PC-3 (cell line): ENCODE data around the gene ENTPD2. TPM values are rescaled to one million over a fixed set of nuclear protein-coding genes. Genes with fewer than 3 reads are reported as not detected.

Experiments used
- ATAC-seq: fragments of 200-7000 bp; cut with Tn5 transposase; 2 replicates; pipeline ENCODE4 v1.9.1; 2020; ENCODE audit warnings: mild to moderate bottlenecking, moderate library complexity
- BruUV-seq: library from RNA; stranded (reverse); fragments of 400-500 nt; replicated peaks from 2 replicates; lab custom pipeline; 2021; lab: Mats Ljungman, UMichigan
- CTCF ChIA-PET: fragments of 300-600 bp; sonication (Branson Sonifier 250); formaldehyde crosslinking; loops from one replicate; lab custom pipeline; 2022; ENCODE audit warnings: antibody characterized with exemption; lab: Charles Lee
- POLR2A ChIA-PET: fragments of 300-600 bp; sonication (Branson Sonifier 250); formaldehyde crosslinking; loops from one replicate; lab custom pipeline; 2022; ENCODE audit warnings: antibody characterized with exemption; ENCODE audit not compliant: unreplicated experiment; lab: Charles Lee
- DNase-seq: peaks from one replicate; pipeline ENCODE4 v3.0.0-alpha.2; 2015
- H2AFZ ChIP-seq: fragments of 300-600 bp; sonication (generic); 2 replicates; pipeline ENCODE4 v1.6.0; 2016; ENCODE audit warnings: antibody characterized with exemption, low read length
- H3F3A ChIP-seq: fragments of 300-600 bp; sonication (generic); one replicate; pipeline ENCODE4 v1.6.0; 2017; ENCODE audit warnings: antibody characterized with exemption, low read length, control low read depth, mild to moderate bottlenecking; ENCODE audit not compliant: unreplicated experiment
- H3K27ac ChIP-seq: fragments of 300-600 bp; sonication (generic); 2 replicates; pipeline ENCODE4 v1.5.1; 2016; ENCODE audit warnings: mild to moderate bottlenecking, low read length
- H3K27me3 ChIP-seq: fragments of 300-600 bp; sonication (generic); 2 replicates; pipeline ENCODE4 v1.6.1; 2016; ENCODE audit warnings: low read length, mixed read lengths
- H3K36me3 ChIP-seq: fragments of 300-600 bp; sonication (generic); 2 replicates; pipeline ENCODE4 v1.6.1; 2016; ENCODE audit warnings: low read depth, mixed run types, low read length, mixed read lengths
- H3K4me1 ChIP-seq: fragments of 300-600 bp; sonication (generic); 2 replicates; pipeline ENCODE4 v1.5.1; 2016; ENCODE audit warnings: low read length; ENCODE audit not compliant: insufficient read depth
- H3K4me2 ChIP-seq: fragments of 300-600 bp; sonication (generic); 2 replicates; pipeline ENCODE4 v1.6.0; 2016; ENCODE audit warnings: low read length
- H3K4me3 ChIP-seq: fragments of 300-600 bp; sonication (generic); 2 replicates; pipeline ENCODE4 v1.5.1; 2016; ENCODE audit warnings: mild to moderate bottlenecking, low read length, mixed read lengths
- H3K79me2 ChIP-seq: fragments of 300-600 bp; sonication (generic); 2 replicates; pipeline ENCODE4 v1.6.1; 2017; ENCODE audit warnings: low read length, mixed read lengths
- H3K9ac ChIP-seq: fragments of 300-600 bp; sonication (generic); 2 replicates; pipeline ENCODE4 v1.6.0; 2016; ENCODE audit warnings: mild to moderate bottlenecking, low read length
- H3K9me2 ChIP-seq: fragments of 300-600 bp; sonication (generic); replicated peaks from 2 replicates; pipeline ENCODE4 v1.6.1; 2016; ENCODE audit warnings: mixed run types, low read length, mixed read lengths
- H3K9me3 ChIP-seq: fragments of 300-600 bp; sonication (generic); 2 replicates; pipeline ENCODE4 v1.6.1; 2016; ENCODE audit warnings: low read length, mixed read lengths
- H4K20me1 ChIP-seq: fragments of 300-600 bp; sonication (generic); 2 replicates; pipeline ENCODE4 v1.6.1; 2016; ENCODE audit warnings: low read length, mixed read lengths
- CTCF ChIP-seq: fragments of 300-600 bp; sonication (generic); conservative IDR thresholded peaks from 2 replicates; pipeline ENCODE4 v1.5.1; 2017; ENCODE audit warnings: antibody characterized with exemption, low read depth, mild to moderate bottlenecking, low read length
- EZH2 ChIP-seq: fragments of 300-600 bp; sonication (generic); IDR thresholded peaks from one replicate; pipeline ENCODE4 v1.6.1; 2017; ENCODE audit warnings: antibody characterized with exemption, mild to moderate bottlenecking, low read length; ENCODE audit not compliant: unreplicated experiment
- EZH2phosphoT487 ChIP-seq: fragments of 300-600 bp; sonication (generic); IDR thresholded peaks from 2 replicates; pipeline ENCODE4 v1.6.1; 2018; ENCODE audit warnings: mild to moderate bottlenecking, antibody characterized with exemption, low read length, borderline replicate concordance
- intact Hi-C: fragments of 100-400 bp; cut with micrococcal nuclease; formaldehyde crosslinking; loops from 2 replicates; pipeline ENCODE4 v1.9.0; 2023
- total RNA-seq: library from RNA; depleted of rRNA; stranded (reverse); fragments of >200 nt; gene quantifications from 2 replicates; pipeline ENCODE4 v1.2.3, GENCODE V29; 2014

Gene ENTPD2
- total RNA-seq, 1 experiment from 2014 or later: 1.3 TPM

GRCh38 chr9:137021979-137022661, 31.7 kb downstream of the ENTPD2 start:
- no peaks in the 10 kb centered on the region for H3K36me3 ChIP-seq
- peaks cover 9% of the 10 kb centered on the region; the same call in 1 of the 2 replicates for H3K79me2 ChIP-seq
- no peaks in the 10 kb centered on the region for H3K27me3 ChIP-seq
- no peaks in the 10 kb centered on the region for H3K9me3 ChIP-seq
- H3K27ac ChIP-seq: no peak overlapping the region
- H3K9me2 ChIP-seq: no peaks in the 10 kb centered on the region
- no peak overlapping the region for H3K4me2 ChIP-seq
- no TSS peak for BruUV-seq
- no peaks in the 10 kb centered on the region for H3F3A ChIP-seq
- POLR2A ChIA-PET: interaction anchor here (0.5 kb wide), 1 partner anchor 31 kb away, joined by 14 read pairs; no protein-coding TSS in a partner anchor
- peak; percentile 88 for DNase-seq
- no peaks in the 10 kb centered on the region for H4K20me1 ChIP-seq
- no peak overlapping the region for H3K4me3 ChIP-seq
- TF ChIP-seq EZH2 (no peak), CTCF (no peak), EZH2phosphoT487 (no peak)
- H3K9ac ChIP-seq: no peak overlapping the region
- peaks cover 7% of the 10 kb centered on the region; the same call in 1 of the 2 replicates for H3K4me1 ChIP-seq
- H2AFZ ChIP-seq: no peak overlapping the region
- intact Hi-C loops: no loop called here
- CTCF ChIA-PET: interaction anchor here (1.0 kb wide), 1 partner anchor 13 kb away, joined by 3 read pairs; no protein-coding TSS in a partner anchor
- peak; percentile 99 for ATAC-seq

- ATAC-seq: no peak
These were observed 32.3 kb downstream of the ENTPD2 start for GRCh38 chr9:137021568-137021978.

More at GRCh38 chr9:137021568-137021978, 32.3 kb downstream of the ENTPD2 start:
- Histone ChIP-seq H3F3A (no peaks in the 10 kb centered on the region), H3K9me2 (no peaks in the 10 kb centered on the region), H2AFZ (no peak overlapping the region), H3K36me3 (no peaks in the 10 kb centered on the region), H4K20me1 (no peaks in the 10 kb centered on the region), H3K27me3 (no peaks in the 10 kb centered on the region), H3K4me1 (0 out of 2 replicates have a peak, but pooled peaks cover 4% of the 10 kb centered on the region), H3K4me3 (no peak overlapping the region), H3K9ac (no peak overlapping the region), H3K27ac (no peak overlapping the region), H3K9me3 (no peaks in the 10 kb centered on the region), H3K79me2 (0 out of 2 replicates have a peak, but pooled peaks cover 5% of the 10 kb centered on the region), H3K4me2 (no peak overlapping the region)
- DNase-seq: no peak
- ChIA-PET POLR2A (no interaction called here), CTCF (interaction anchor here (1.0 kb wide), 1 partner anchor 14 kb away, joined by 3 read pairs; no protein-coding TSS in a partner anchor)
- no TSS peak for BruUV-seq
- intact Hi-C loops: no loop called here
- TF ChIP-seq EZH2 (no peak), EZH2phosphoT487 (no peak), CTCF (no peak)
